Heart left ventricle (tissue), 16 donors: Measurements from ENCODE around the gene HLCS. TPM values are rescaled to one million over a fixed set of nuclear protein-coding genes. Genes with fewer than 3 reads are reported as not detected.

Experiments
- ATAC-seq, 4 donors: fragments of 200-7000 bp; cut with Tn5 transposase; one replicate each; pipeline ENCODE4 v1.9.1; 2020 to 2022; ENCODE audit warnings: moderate library complexity in 4 of 4, mild to moderate bottlenecking in 3 of 4, moderate number of reproducible peaks in 1 of 4
- DNase-seq, 5 donors: peaks; one replicate each; pipeline ENCODE4 v3.0.0-alpha.2; 2020
- H3K27ac ChIP-seq, 12 donors: fragments of 200-600 bp; sonication (generic) in 4 of 12; one replicate each; pipeline versions ENCODE4 v1.5.0 to v1.8.0; 2016 to 2022; ENCODE audit warnings: mild to moderate bottlenecking in 2 of 12
- H3K27me3 ChIP-seq, 9 donors: fragments of 200-600 bp; sonication (generic) in 2 of 9; one replicate each; pipeline versions ENCODE4 v1.5.1 to v1.8.0; 2016 to 2022; ENCODE audit warnings: mild to moderate bottlenecking in 3 of 9
- H3K36me3 ChIP-seq, 9 donors: fragments of 200-600 bp; sonication (generic) in 2 of 9; one replicate each; pipeline versions ENCODE4 v1.5.0 to v1.8.0; 2018 to 2022; ENCODE audit warnings: mild to moderate bottlenecking in 2 of 9
- H3K4me1 ChIP-seq, 12 donors: fragments of 200-600 bp; sonication (generic) in 4 of 12; one replicate each; pipeline versions ENCODE4 v1.5.0 to v1.8.0; 2016 to 2022; ENCODE audit warnings: mild to moderate bottlenecking in 3 of 12
- H3K4me3 ChIP-seq, 12 donors: fragments of 200-600 bp; sonication (generic) in 4 of 12; one replicate each; pipeline versions ENCODE4 v1.5.0 to v1.8.0; 2017 to 2022; ENCODE audit warnings: mild to moderate bottlenecking in 9 of 12, moderate library complexity in 4 of 12
- H3K9me3 ChIP-seq, 12 donors: fragments of 200-600 bp; sonication (generic) in 4 of 12; one replicate each; pipeline versions ENCODE4 v1.5.0 to v1.8.0; 2016 to 2022; ENCODE audit warnings: mild to moderate bottlenecking in 1 of 12
- POLR2A ChIP-seq, 2 donors: fragments of 450-650 bp; IDR thresholded peaks; one replicate each; pipeline ENCODE4 v1.6.1; 2017; ENCODE audit warnings: antibody characterized with exemption in 2 of 2, mild to moderate bottlenecking in 2 of 2, moderate library complexity in 2 of 2
- WGBS, 4 donors: extraction: QIAGEN DNeasy Blood & Tissue Kit in 2 of 4; methylation state at CpG; one replicate each; pipeline versions ENCODE4 v1.1.5 to v1.1.7; 2013 to 2018; 5-methylcytosine and 5-hydroxymethylcytosine counted together
- intact Hi-C, 10 donors: fragments of 100-400 bp; cut with DNase I; formaldehyde crosslinking; loops; one replicate each; pipeline versions ENCODE4 v1.11.1 to v1.14.2; 2022
- polyA plus RNA-seq, 2 donors: library from polyadenylated mRNA; stranded (reverse); fragments of 200-250 nt; gene quantifications; one replicate each; pipeline ENCODE4 v1.2.3, GENCODE V29; 2013
- total RNA-seq, 9 donors: library from RNA; depleted of rRNA in 2 of 9; stranded (reverse); fragments of >200 nt in 2 of 9; fragmentation: NEBNext Ultra II Directional in 3 of 9; extraction: Animal tissue kit (Norgen Biotek cat#: 25700) in 3 of 9; gene quantifications; one replicate each; pipeline versions ENCODE4 v1.1.0 to v1.2.4, GENCODE V29; 2016 to 2023
- TF ChIP-seq, protein P1 (sequence below), 12 donors: fragments of 200-600 bp; sonication (generic) in 4 of 12; IDR thresholded peaks; one replicate each; pipeline versions ENCODE4 v1.5.0 to v1.8.0; 2018 to 2022; ENCODE audit warnings: antibody characterized with exemption in 12 of 12, mild to moderate bottlenecking in 5 of 12
- donor health status: ischemic (EF 13 %, LVEDD 7.1; RV severe dilation, severe dysfunction).
- donor health status: healthy with polysubstance abuse.
- donor health status: DM: no; HTN: yes; CAD: no.
- donor health status: DM: no; HTN: no; CAD: no.
- donor health status: ischemic (EF 25% LVEDD 6.9; RV normal size, moderate dysfunction).
- donor health status: ischemic (EF 25% LVEDD 5.7; RV mildly dilated, moderate dysfunction).
- donor health status: healthy.
- donor health status: DM: yes; HTN: yes; CAD: no.
- donor health status: ischemic (EF 35%, LVEDD 5.7; RV mildly dilated, moderate dysfunction).
- donor health status: nonischemic (EF 11% LVEDD 7.7; RV severe dilation, severe dysfunction).
- donor health status: DM: yes; HTN: yes; CAD: no.
- donor health status: PGD.
- donor health status: ischemic (EF 29% LVEDD 5.4; RV normal size, mild dysfunction).
- donor health status: nonischemic (EF 23%, LVEDD 6.1; RV moderate dilation, normal function).

Gene HLCS
- total and polyA plus RNA-seq, 11 donors = 1.8 to 15.2 (median 6.2) TPM

DNA sequence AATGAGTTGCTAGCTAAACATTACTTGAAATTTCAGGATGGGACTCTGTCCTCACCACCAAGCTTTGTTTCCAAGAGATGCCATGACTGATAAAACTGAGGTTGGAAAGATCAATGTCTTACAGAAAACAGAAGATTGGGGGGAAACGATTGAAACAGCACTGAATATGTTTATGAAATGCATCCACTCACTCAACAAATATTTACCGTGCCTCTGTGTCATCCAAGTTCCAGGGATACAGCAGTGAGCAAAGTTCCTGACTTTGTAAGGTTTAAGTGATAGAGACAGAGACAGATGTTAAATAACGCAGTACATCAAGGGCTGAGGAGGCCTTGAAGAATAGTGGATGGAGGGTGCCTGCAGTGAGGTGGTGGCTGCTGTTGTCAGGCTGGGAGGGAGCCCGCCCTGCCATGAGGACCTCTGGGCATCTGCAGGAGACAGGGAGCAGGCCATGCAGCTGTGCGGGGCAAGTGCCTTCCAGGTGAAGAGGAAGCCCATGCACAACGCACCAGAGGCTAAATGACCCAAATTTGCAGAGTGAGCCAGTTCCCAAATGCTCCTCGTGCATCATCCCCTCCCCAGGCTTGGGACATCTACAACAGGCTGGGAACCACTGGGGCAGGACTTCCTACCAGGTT is 108.0 kb downstream of the HLCS start:
- intact Hi-C loops = loop anchor here in 9 of 10 donors (5.0 to 10.0 kb wide), 7 partner anchors 56 to 224 kb away; no protein-coding TSS in a partner anchor
- TF ChIP-seq, protein P1, sequence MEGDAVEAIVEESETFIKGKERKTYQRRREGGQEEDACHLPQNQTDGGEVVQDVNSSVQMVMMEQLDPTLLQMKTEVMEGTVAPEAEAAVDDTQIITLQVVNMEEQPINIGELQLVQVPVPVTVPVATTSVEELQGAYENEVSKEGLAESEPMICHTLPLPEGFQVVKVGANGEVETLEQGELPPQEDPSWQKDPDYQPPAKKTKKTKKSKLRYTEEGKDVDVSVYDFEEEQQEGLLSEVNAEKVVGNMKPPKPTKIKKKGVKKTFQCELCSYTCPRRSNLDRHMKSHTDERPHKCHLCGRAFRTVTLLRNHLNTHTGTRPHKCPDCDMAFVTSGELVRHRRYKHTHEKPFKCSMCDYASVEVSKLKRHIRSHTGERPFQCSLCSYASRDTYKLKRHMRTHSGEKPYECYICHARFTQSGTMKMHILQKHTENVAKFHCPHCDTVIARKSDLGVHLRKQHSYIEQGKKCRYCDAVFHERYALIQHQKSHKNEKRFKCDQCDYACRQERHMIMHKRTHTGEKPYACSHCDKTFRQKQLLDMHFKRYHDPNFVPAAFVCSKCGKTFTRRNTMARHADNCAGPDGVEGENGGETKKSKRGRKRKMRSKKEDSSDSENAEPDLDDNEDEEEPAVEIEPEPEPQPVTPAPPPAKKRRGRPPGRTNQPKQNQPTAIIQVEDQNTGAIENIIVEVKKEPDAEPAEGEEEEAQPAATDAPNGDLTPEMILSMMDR (IDR thresholded peaks at IDR 0.05) = no peak
- TF ChIP-seq POLR2A (IDR thresholded peaks at IDR 0.05) = no peak
- 93 to 94% (median 93%) methylated on average over 7 of the region's 7 CpGs for WGBS, 4 donors
- no peaks in the 10 kb centered on the region for H3K36me3 ChIP-seq
- no peak overlapping the region for H3K4me3 ChIP-seq
- H3K27ac ChIP-seq = no peak overlapping the region
- H3K27me3 ChIP-seq = no peaks in the 10 kb centered on the region
- H3K4me1 ChIP-seq = peaks cover 0 to 17% (median 9%) of the 10 kb centered on the region in 12 donors
- H3K9me3 ChIP-seq = no peaks in the 10 kb centered on the region
- no peak for ATAC-seq
- no peak for DNase-seq

DNA sequence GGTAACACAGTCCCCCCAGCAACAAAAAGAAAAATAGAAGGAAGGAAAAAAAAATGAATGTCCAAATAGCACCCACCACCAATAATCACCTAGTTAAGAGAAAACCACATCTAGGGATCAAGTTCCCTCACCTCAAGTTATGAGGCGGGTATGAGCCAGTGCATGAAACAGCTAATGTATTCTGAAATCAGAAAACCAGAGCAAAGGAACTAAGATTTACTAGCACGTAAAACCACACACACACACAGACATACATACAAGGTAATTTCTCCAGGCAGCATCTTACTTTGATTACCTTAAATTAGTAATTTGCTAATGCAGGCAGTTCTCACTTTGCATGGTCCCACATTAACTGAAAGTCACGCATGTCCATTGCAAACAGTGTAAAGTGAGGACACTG is 109.8 kb downstream of the HLCS start:
- no peak overlapping the region for H3K4me3 ChIP-seq
- intact Hi-C loops = loop anchor here in 9 of 10 donors (5.0 to 10.0 kb wide), 7 partner anchors 58 to 222 kb away; no protein-coding TSS in a partner anchor
- WGBS, 4 donors = 95 to 98% (median 97%) methylated on average over 3 of the region's 3 CpGs
- no peaks in the 10 kb centered on the region for H3K27me3 ChIP-seq
- ATAC-seq (no peak), DNase-seq (no peak)
- H3K36me3 ChIP-seq = no peaks in the 10 kb centered on the region
- H3K27ac ChIP-seq = no peak overlapping the region
- TF ChIP-seq POLR2A (IDR thresholded peaks at IDR 0.05) = no peak
- no peaks in the 10 kb centered on the region for H3K9me3 ChIP-seq
- peaks cover 0 to 17% (median 9%) of the 10 kb centered on the region in 12 donors for H3K4me1 ChIP-seq

DNA sequence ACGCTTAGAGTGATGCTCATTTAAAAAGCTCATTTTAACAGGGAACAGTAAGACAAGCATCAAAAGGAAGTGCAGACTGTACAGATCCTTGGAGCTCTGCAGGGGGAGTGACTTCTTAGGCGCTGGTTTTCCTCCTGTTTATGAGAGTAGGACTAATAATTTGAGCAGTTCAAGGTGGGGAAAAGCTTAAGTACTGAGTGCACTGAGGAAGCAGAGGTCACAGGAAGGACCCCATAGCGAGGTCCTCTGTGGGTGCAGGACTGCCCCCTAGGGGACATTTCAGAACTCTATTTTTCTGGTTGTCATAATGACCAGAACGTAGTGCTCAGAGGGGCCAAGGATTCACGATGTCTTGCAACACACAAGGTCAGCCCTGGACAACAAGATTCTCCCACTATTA is 112.1 kb downstream of the HLCS start:
- Histone ChIP-seq H3K9me3 (no peaks in the 10 kb centered on the region), H3K36me3 (no peaks in the 10 kb centered on the region), H3K27ac (no peak overlapping the region), H3K4me3 (no peak overlapping the region), H3K4me1 (peaks cover 0 to 9% (median under 1%) of the 10 kb centered on the region in 12 donors), H3K27me3 (no peaks in the 10 kb centered on the region)
- 27 to 37% (median 31%) methylated on average over 5 of the region's 5 CpGs for WGBS, 4 donors
- intact Hi-C loops = loop anchor here in 9 of 10 donors (1.0 to 10.0 kb wide), 9 partner anchors 60 to 222 kb away; no protein-coding TSS in a partner anchor
- no peak for TF ChIP-seq POLR2A (IDR thresholded peaks at IDR 0.05)
- TF ChIP-seq, protein P1 (IDR thresholded peaks at IDR 0.05) = peak; percentile 55 to 76 (median 65)
- DNase-seq = peak in 4 of 5 donors; percentile 30 to 41 (median 36)
- peak; percentile 51 to 85 (median 77) for ATAC-seq

DNA sequence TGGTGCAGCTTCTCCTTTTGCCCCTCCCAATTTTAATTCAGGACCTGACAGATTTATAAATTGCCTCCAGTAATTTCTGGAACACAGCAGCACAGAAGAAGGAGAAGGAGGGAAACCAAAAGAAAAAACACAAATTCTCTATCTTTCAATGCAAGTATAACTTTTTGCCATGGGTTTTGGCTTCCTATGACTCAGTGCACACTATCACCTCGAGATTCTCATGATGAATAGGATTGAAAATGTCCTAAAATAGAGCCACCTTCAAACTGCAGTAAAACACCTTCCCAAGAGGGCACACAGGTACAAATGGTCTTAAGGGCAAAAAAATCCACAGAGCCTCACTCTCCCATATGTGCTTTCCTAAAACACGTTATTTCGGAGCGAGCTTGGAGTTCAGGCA is 113.6 kb downstream of the HLCS start:
- Histone ChIP-seq H3K9me3 (no peaks in the 10 kb centered on the region), H3K4me1 (peaks cover 0 to 10% (median 0%) of the 10 kb centered on the region in 12 donors), H3K4me3 (no peak overlapping the region), H3K27ac (no peak overlapping the region), H3K36me3 (no peaks in the 10 kb centered on the region), H3K27me3 (no peaks in the 10 kb centered on the region)
- intact Hi-C loops = loop anchor here in 8 of 10 donors (5.0 to 10.0 kb wide), 8 partner anchors 62 to 221 kb away; no protein-coding TSS in a partner anchor
- DNase-seq (no peak), ATAC-seq (no peak)
- WGBS, 4 donors = 84 to 95% (median 89%) methylated on average over 4 of the region's 4 CpGs
- TF ChIP-seq, protein P1 (IDR thresholded peaks at IDR 0.05) = no peak
- TF ChIP-seq POLR2A (IDR thresholded peaks at IDR 0.05) = no peak
